Measurements from ENCODE around the gene DNAJC8. TPM values are rescaled to one million over a fixed set of nuclear protein-coding genes. Genes with fewer than 3 reads are reported as not detected.
A peak's percentile ranks its signal among the peaks of the same experiment; 100 is the strongest.

DNAJC8 gene
- total RNA-seq, 4 donors from 2014 or later: 68.4 to 90.3 (median 80.5) TPM

GRCh38 chr1:28159243-28159642 lies 73.6 kb downstream of the DNAJC8 start:
- 86 to 100% methylated on average over 1 to 4 of the region's 4 CpGs for WGBS, 2 donors (ENCODE audit: low coverage in 1 of 2)

GRCh38 chr1:28157894-28158293 lies 74.9 kb downstream of the DNAJC8 start:
- Histone ChIP-seq H3K27me3 (no peaks in the 10 kb centered on the region), H3K27ac (no peak overlapping the region), H3K4me3 (no peak overlapping the region), H3K36me3 (no peaks in the 10 kb centered on the region), H3K4me1 (peaks cover 0 to 9% (median 0%) of the 10 kb centered on the region in 3 donors), H3K9me3 (no peaks in the 10 kb centered on the region)
- whole genome bisulfite sequencing, 2 donors (ENCODE audit: low coverage in 1 of 2): 63 to 100% methylated on average over 1 to 5 of the region's 8 CpGs
- TF ChIP-seq EP300 (IDR thresholded peaks at IDR 0.05): no peak
- TF ChIP-seq POLR2AphosphoS5 (IDR thresholded peaks at IDR 0.05): no peak
- no peak for TF ChIP-seq POLR2A (IDR thresholded peaks at IDR 0.05)
- no peak for TF ChIP-seq CTCF (IDR thresholded peaks at IDR 0.05)
- no peak for ATAC-seq

More at GRCh38 chr1:28159243-28159642, 73.6 kb downstream of the DNAJC8 start:
- Histone ChIP-seq H3K27ac (peak overlapping the region in 1 of 4 donors; percentile 63), H3K4me3 (no peak overlapping the region), H3K9me3 (no peaks in the 10 kb centered on the region), H3K27me3 (no peaks in the 10 kb centered on the region), H3K36me3 (no peaks in the 10 kb centered on the region), H3K4me1 (peaks cover 0 to 18% (median 0%) of the 10 kb centered on the region in 3 donors)
- TF ChIP-seq POLR2A (IDR thresholded peaks at IDR 0.05): no peak
- no peak for TF ChIP-seq CTCF (IDR thresholded peaks at IDR 0.05)
- no peak for TF ChIP-seq EP300 (IDR thresholded peaks at IDR 0.05)
- no peak for TF ChIP-seq POLR2AphosphoS5 (IDR thresholded peaks at IDR 0.05)
- ATAC-seq: no peak

GRCh38 chr1:28156821-28157220 lies 76.0 kb downstream of the DNAJC8 start:
- 55% methylated on average over 2 of the region's 4 CpGs; no CpG with 5 or more reads in 1 of the 2 donors for WGBS, 2 donors (ENCODE audit: low coverage in 1 of 2)
- H3K27ac ChIP-seq: no peak overlapping the region

GRCh38 chr1:28155628-28156027 lies 77.2 kb downstream of the DNAJC8 start:
- Histone ChIP-seq H3K9me3 (no peaks in the 10 kb centered on the region), H3K4me1 (peaks cover 0 to 4% (median 0%) of the 10 kb centered on the region in 3 donors), H3K27me3 (no peaks in the 10 kb centered on the region), H3K27ac (no peak overlapping the region), H3K4me3 (no peak overlapping the region), H3K36me3 (no peaks in the 10 kb centered on the region)
- 83 to 97% methylated on average over 1 to 4 of the region's 4 CpGs for WGBS, 2 donors (ENCODE audit: low coverage in 1 of 2)
- TF ChIP-seq CTCF (IDR thresholded peaks at IDR 0.05) (no peak), POLR2AphosphoS5 (IDR thresholded peaks at IDR 0.05) (no peak), EP300 (IDR thresholded peaks at IDR 0.05) (no peak), POLR2A (IDR thresholded peaks at IDR 0.05) (no peak)
- ATAC-seq: no peak

More at GRCh38 chr1:28156821-28157220, 76.0 kb downstream of the DNAJC8 start:
- no peak overlapping the region for H3K4me3 ChIP-seq
- H3K36me3 ChIP-seq: no peaks in the 10 kb centered on the region
- no peak for TF ChIP-seq POLR2A (IDR thresholded peaks at IDR 0.05)
- no peak for TF ChIP-seq EP300 (IDR thresholded peaks at IDR 0.05)
- TF ChIP-seq CTCF (IDR thresholded peaks at IDR 0.05): no peak
- no peak for TF ChIP-seq POLR2AphosphoS5 (IDR thresholded peaks at IDR 0.05)
- ATAC-seq: no peak
- H3K4me1 ChIP-seq: peaks cover 0 to 9% (median 0%) of the 10 kb centered on the region in 3 donors
- no peaks in the 10 kb centered on the region for H3K9me3 ChIP-seq
- no peaks in the 10 kb centered on the region for H3K27me3 ChIP-seq

- H3K27me3 ChIP-seq: no peaks in the 10 kb centered on the region
- no peaks in the 10 kb centered on the region for H3K4me1 ChIP-seq
- no peak overlapping the region for H3K27ac ChIP-seq
- H3K36me3 ChIP-seq: peaks cover 0 to 12% of the 10 kb centered on the region in 2 donors
- 72 to 100% methylated on average over 1 to 8 of the region's 9 CpGs for WGBS, 2 donors (ENCODE audit: low coverage in 1 of 2)
- ATAC-seq: no peak
- H3K9me3 ChIP-seq: no peaks in the 10 kb centered on the region
- no peak overlapping the region for H3K4me3 ChIP-seq
- TF ChIP-seq POLR2AphosphoS5 (IDR thresholded peaks at IDR 0.05) (no peak), EP300 (IDR thresholded peaks at IDR 0.05) (no peak), POLR2A (IDR thresholded peaks at IDR 0.05) (no peak), CTCF (IDR thresholded peaks at IDR 0.05) (no peak)
Measured at GRCh38 chr1:28154078-28154594, 78.7 kb downstream of the DNAJC8 start.
